ENCODE results near the gene PRSS57.

The PRSS57 gene

GRCh38 chr19:663682-664117, 31.6 kb downstream of the PRSS57 start:
- Histone ChIP-seq H3K27me3 (ENCODE audit: insufficient read depth, low read length) (no peaks in the 10 kb centered on the region), H3K4me3 (ENCODE audit: low read length) (peak overlapping the region; percentile 41), H2AFZ (ENCODE audit: low read depth, low read length) (peak overlapping the region; percentile 23), H3K4me1 (ENCODE audit: insufficient read depth, low read length) (peaks cover 24% of the 10 kb centered on the region), H3K36me3 (ENCODE audit: insufficient read depth, low read length) (peaks cover 2% of the 10 kb centered on the region), H3K9me3 (ENCODE audit: low read length) (peaks cover 10% of the 10 kb centered on the region)

- H3K9me3 ChIP-seq (ENCODE audit: low read length) = peaks cover 10% of the 10 kb centered on the region
- H3K36me3 ChIP-seq (ENCODE audit: insufficient read depth, low read length) = peaks cover 4% of the 10 kb centered on the region
- H3K4me3 ChIP-seq (ENCODE audit: low read length) = peak within 1 kb of the TSS; percentile 77
- H3K27me3 ChIP-seq (ENCODE audit: insufficient read depth, low read length) = no peaks in the 10 kb centered on the region
- H3K4me1 ChIP-seq (ENCODE audit: insufficient read depth, low read length) = peaks cover 29% of the 10 kb centered on the region
- H2AFZ ChIP-seq (ENCODE audit: low read depth, low read length) = peak within 1 kb of the TSS; percentile 23
Measured at GRCh38 chr19:662962-663681, 32.1 kb downstream of the PRSS57 start, which contains the start of gene RNF126. RNF126 (minus strand) TSS chr19:663214; CDS start chr19:663121, 93 bp downstream.

- peak overlapping the region; percentile 77 for H3K4me3 ChIP-seq (ENCODE audit: low read length)
- no peak overlapping the region for H2AFZ ChIP-seq (ENCODE audit: low read depth, low read length)
- peaks cover 34% of the 10 kb centered on the region for H3K4me1 ChIP-seq (ENCODE audit: insufficient read depth, low read length)
- peaks cover 4% of the 10 kb centered on the region for H3K36me3 ChIP-seq (ENCODE audit: insufficient read depth, low read length)
- peaks cover 7% of the 10 kb centered on the region for H3K9me3 ChIP-seq (ENCODE audit: low read length)
- H3K27me3 ChIP-seq (ENCODE audit: insufficient read depth, low read length) = no peaks in the 10 kb centered on the region
Measured at GRCh38 chr19:662207-662961, 32.9 kb downstream of the PRSS57 start.

- H3K9me3 ChIP-seq (ENCODE audit: low read length) = peaks cover under 1% of the 10 kb centered on the region
- peaks cover 9% of the 10 kb centered on the region for H3K36me3 ChIP-seq (ENCODE audit: insufficient read depth, low read length)
- peak overlapping the region; percentile 77 for H3K4me3 ChIP-seq (ENCODE audit: low read length)
- peaks cover 34% of the 10 kb centered on the region for H3K4me1 ChIP-seq (ENCODE audit: insufficient read depth, low read length)
- no peaks in the 10 kb centered on the region for H3K27me3 ChIP-seq (ENCODE audit: insufficient read depth, low read length)
- no peak overlapping the region for H2AFZ ChIP-seq (ENCODE audit: low read depth, low read length)
Measured at GRCh38 chr19:661427-662196, 33.6 kb downstream of the PRSS57 start.

GRCh38 chr19:660793-661426, 34.3 kb downstream of the PRSS57 start:
- no peaks in the 10 kb centered on the region for H3K9me3 ChIP-seq (ENCODE audit: low read length)

GRCh38 chr19:658916-659839, 36.1 kb downstream of the PRSS57 start:
- peaks cover 34% of the 10 kb centered on the region for H3K4me1 ChIP-seq (ENCODE audit: insufficient read depth, low read length)
- H2AFZ ChIP-seq (ENCODE audit: low read depth, low read length) = no peak overlapping the region
- no peak overlapping the region for H3K4me3 ChIP-seq (ENCODE audit: low read length)
- peaks cover 17% of the 10 kb centered on the region for H3K36me3 ChIP-seq (ENCODE audit: insufficient read depth, low read length)
- H3K9me3 ChIP-seq (ENCODE audit: low read length) = no peaks in the 10 kb centered on the region
- H3K27me3 ChIP-seq (ENCODE audit: insufficient read depth, low read length) = no peaks in the 10 kb centered on the region

More at GRCh38 chr19:660793-661426, 34.3 kb downstream of the PRSS57 start:
- Histone ChIP-seq H3K36me3 (ENCODE audit: insufficient read depth, low read length) (peaks cover 9% of the 10 kb centered on the region), H2AFZ (ENCODE audit: low read depth, low read length) (no peak overlapping the region), H3K4me1 (ENCODE audit: insufficient read depth, low read length) (peaks cover 34% of the 10 kb centered on the region), H3K27me3 (ENCODE audit: insufficient read depth, low read length) (no peaks in the 10 kb centered on the region), H3K4me3 (ENCODE audit: low read length) (peak overlapping the region; percentile 77)

- Histone ChIP-seq H3K27me3 (ENCODE audit: insufficient read depth, low read length) (no peaks in the 10 kb centered on the region), H3K9me3 (ENCODE audit: low read length) (no peaks in the 10 kb centered on the region), H3K4me3 (ENCODE audit: low read length) (no peak overlapping the region), H2AFZ (ENCODE audit: low read depth, low read length) (no peak overlapping the region), H3K36me3 (ENCODE audit: insufficient read depth, low read length) (peaks cover 24% of the 10 kb centered on the region), H3K4me1 (ENCODE audit: insufficient read depth, low read length) (peaks cover 34% of the 10 kb centered on the region)
Measured at GRCh38 chr19:658059-658839, 37.0 kb downstream of the PRSS57 start.

GRCh38 chr19:657611-658010, 37.6 kb downstream of the PRSS57 start:
- H3K36me3 ChIP-seq (ENCODE audit: insufficient read depth, low read length) = peaks cover 24% of the 10 kb centered on the region
- no peaks in the 10 kb centered on the region for H3K9me3 ChIP-seq (ENCODE audit: low read length)
- peaks cover 34% of the 10 kb centered on the region for H3K4me1 ChIP-seq (ENCODE audit: insufficient read depth, low read length)
- no peak overlapping the region for H2AFZ ChIP-seq (ENCODE audit: low read depth, low read length)
- no peak overlapping the region for H3K4me3 ChIP-seq (ENCODE audit: low read length)
- no peaks in the 10 kb centered on the region for H3K27me3 ChIP-seq (ENCODE audit: insufficient read depth, low read length)

- Histone ChIP-seq H3K9me3 (ENCODE audit: low read length) (no peaks in the 10 kb centered on the region), H3K27me3 (ENCODE audit: insufficient read depth, low read length) (no peaks in the 10 kb centered on the region), H2AFZ (ENCODE audit: low read depth, low read length) (no peak overlapping the region), H3K4me1 (ENCODE audit: insufficient read depth, low read length) (peaks cover 32% of the 10 kb centered on the region), H3K4me3 (ENCODE audit: low read length) (no peak overlapping the region), H3K36me3 (ENCODE audit: insufficient read depth, low read length) (peaks cover 28% of the 10 kb centered on the region)
Measured at GRCh38 chr19:656751-657559, 38.3 kb downstream of the PRSS57 start.

GRCh38 chr19:655691-656090, 39.6 kb downstream of the PRSS57 start:
- Histone ChIP-seq H3K4me3 (ENCODE audit: low read length) (no peak overlapping the region), H3K27me3 (ENCODE audit: insufficient read depth, low read length) (no peaks in the 10 kb centered on the region), H3K36me3 (ENCODE audit: insufficient read depth, low read length) (peaks cover 38% of the 10 kb centered on the region), H3K9me3 (ENCODE audit: low read length) (no peaks in the 10 kb centered on the region), H3K4me1 (ENCODE audit: insufficient read depth, low read length) (peaks cover 19% of the 10 kb centered on the region), H2AFZ (ENCODE audit: low read depth, low read length) (no peak overlapping the region)

- Histone ChIP-seq H3K27me3 (ENCODE audit: insufficient read depth, low read length) (no peaks in the 10 kb centered on the region), H3K36me3 (ENCODE audit: insufficient read depth, low read length) (peaks cover 42% of the 10 kb centered on the region), H2AFZ (ENCODE audit: low read depth, low read length) (no peak overlapping the region), H3K4me1 (ENCODE audit: insufficient read depth, low read length) (peaks cover 8% of the 10 kb centered on the region), H3K4me3 (ENCODE audit: low read length) (no peak overlapping the region), H3K9me3 (ENCODE audit: low read length) (no peaks in the 10 kb centered on the region)
Measured at GRCh38 chr19:653425-653824, 41.8 kb downstream of the PRSS57 start.

Data from neuron (in vitro differentiated cells).